ENCODE measurements around the gene SH3TC2. TPM values are rescaled to one million over a fixed set of nuclear protein-coding genes. Genes with fewer than 3 reads are reported as not detected.

Gene SH3TC2
- total RNA-seq, 1 donor from 2014 or later: not detected

GRCh38 chr5:148970876-148971275 is 92.0 kb downstream of the SH3TC2 start:
- DNase-seq: no peak
- CTCF ChIA-PET: interaction anchor here (1.3 to 1.9 kb wide), 2 partner anchors 13 to 229 kb away, joined by 4 to 8 read pairs; no protein-coding TSS in a partner anchor
- Mint-ChIP-seq H3K36me3 (ENCODE audit: low read depth) (no peaks in the 10 kb centered on the region), H3K27me3 (peaks cover 14% of the 10 kb centered on the region), H3K4me1 (no peaks in the 10 kb centered on the region), H3K4me3 (no peak overlapping the region), H3K27ac (no peak overlapping the region), H3K9me3 (no peaks in the 10 kb centered on the region)
- POLR2A ChIA-PET: no interaction called here
- ATAC-seq (ENCODE audit: low read depth): no peak
- TF ChIP-seq CTCF (IDR thresholded peaks at IDR 0.05): no peak
- intact Hi-C loops (cut with micrococcal nuclease): no loop called here

- ChIA-PET POLR2A (no interaction called here), CTCF (interaction anchor here (1.9 to 2.0 kb wide), 2 partner anchors 13 to 229 kb away, joined by 8 to 13 read pairs; no protein-coding TSS in a partner anchor)
- ATAC-seq (ENCODE audit: low read depth) (no peak), DNase-seq (no peak)
- Mint-ChIP-seq H3K36me3 (ENCODE audit: low read depth) (no peaks in the 10 kb centered on the region), H3K27me3 (peaks cover 14% of the 10 kb centered on the region), H3K4me3 (no peak overlapping the region), H3K9me3 (no peaks in the 10 kb centered on the region), H3K27ac (no peak overlapping the region), H3K4me1 (no peaks in the 10 kb centered on the region)
- TF ChIP-seq CTCF (IDR thresholded peaks at IDR 0.05): no peak
- intact Hi-C loops (cut with micrococcal nuclease): no loop called here
These were observed 92.6 kb downstream of the SH3TC2 start for GRCh38 chr5:148970228-148970627.

GRCh38 chr5:148969291-148969690 is 93.6 kb downstream of the SH3TC2 start:
- H3K27me3 Mint-ChIP-seq: peaks cover 14% of the 10 kb centered on the region
- H3K4me3 Mint-ChIP-seq: no peak overlapping the region
- H3K4me1 Mint-ChIP-seq: no peaks in the 10 kb centered on the region
- H3K9me3 Mint-ChIP-seq: no peaks in the 10 kb centered on the region
- TF ChIP-seq CTCF (IDR thresholded peaks at IDR 0.05): no peak
- intact Hi-C loops (cut with micrococcal nuclease): no loop called here
- no peaks in the 10 kb centered on the region for H3K36me3 Mint-ChIP-seq (ENCODE audit: low read depth)
- H3K27ac Mint-ChIP-seq: no peak overlapping the region
- POLR2A ChIA-PET: no interaction called here
- ATAC-seq (ENCODE audit: low read depth) (no peak), DNase-seq (no peak)
- CTCF ChIA-PET: interaction anchor here (0.8 to 2.0 kb wide), 3 partner anchors 12 to 228 kb away, joined by 4 to 13 read pairs (median 8); no protein-coding TSS in a partner anchor

GRCh38 chr5:148968311-148968710 is 94.6 kb downstream of the SH3TC2 start:
- POLR2A ChIA-PET: no interaction called here
- Mint-ChIP-seq H3K9me3 (no peaks in the 10 kb centered on the region), H3K27me3 (peaks cover 14% of the 10 kb centered on the region), H3K36me3 (ENCODE audit: low read depth) (no peaks in the 10 kb centered on the region), H3K27ac (no peak overlapping the region), H3K4me1 (peaks cover 4% of the 10 kb centered on the region), H3K4me3 (no peak overlapping the region)
- TF ChIP-seq CTCF (IDR thresholded peaks at IDR 0.05): no peak
- ATAC-seq (ENCODE audit: low read depth) (no peak), DNase-seq (no peak)
- CTCF ChIA-PET: interaction anchor here (2.0 kb wide), 1 partner anchor 11 kb away, joined by 13 read pairs; no protein-coding TSS in a partner anchor
- intact Hi-C loops (cut with micrococcal nuclease): no loop called here

- Mint-ChIP-seq H3K4me1 (peaks cover 4% of the 10 kb centered on the region), H3K27me3 (peaks cover 11% of the 10 kb centered on the region), H3K36me3 (ENCODE audit: low read depth) (no peaks in the 10 kb centered on the region), H3K4me3 (no peak overlapping the region), H3K9me3 (no peaks in the 10 kb centered on the region), H3K27ac (no peak overlapping the region)
- no peak for TF ChIP-seq CTCF (IDR thresholded peaks at IDR 0.05)
- POLR2A ChIA-PET: no interaction called here
- DNase-seq (no peak), ATAC-seq (ENCODE audit: low read depth) (no peak)
- CTCF ChIA-PET: interaction anchor here (1.6 kb wide), 1 partner anchor 10 kb away, joined by 9 read pairs; no protein-coding TSS in a partner anchor
- intact Hi-C loops (cut with micrococcal nuclease): no loop called here
These were observed 95.1 kb downstream of the SH3TC2 start for GRCh38 chr5:148967783-148968182.

Measured in activated B cell treated with CpG ODN at 0.5 μM for 24 hours (primary cell).